Esophagus muscularis mucosa (tissue), 4 donors: Measurements from ENCODE around the gene SH3RF2.

Source experiments
- CTCF ChIP-seq, 3 experiments: fragments of 200-600 bp in 2 of 3; fragments of 450-650 bp in 1 of 3; sonication (generic) in 2 of 3; IDR thresholded peaks; one replicate each; pipeline ENCODE4 v1.5.1; 2017 to 2019; ENCODE audit warnings: antibody characterized with exemption in 3 of 3, mild to moderate bottlenecking in 2 of 3, moderate library complexity in 1 of 3
- EP300 ChIP-seq: sonication (generic); formaldehyde crosslinking; IDR thresholded peaks from one replicate; pipeline ENCODE4 v1.6.1; 2017; ENCODE audit warnings: antibody characterized with exemption
- POLR2AphosphoS5 ChIP-seq, 2 donors: sonication (generic); formaldehyde crosslinking; IDR thresholded peaks; one replicate each; pipeline ENCODE4 v1.6.1; 2017; ENCODE audit warnings: antibody characterized with exemption in 2 of 2

- TF ChIP-seq CTCF (IDR thresholded peaks at IDR 0.05) (no peak), EP300 (no peak), POLR2AphosphoS5 (IDR thresholded peaks at IDR 0.05) (no peak)
These were observed 134.4 kb downstream of the SH3RF2 start for GRCh38 chr5:146070746-146071145.
